Measurements from ENCODE around the gene MLH3.

The MLH3 gene

GRCh38 chr14:75018694-75019093, 32.6 kb downstream of the MLH3 start:
- FAIRE-seq, result no peak
- TF ChIP-seq, protein P1, sequence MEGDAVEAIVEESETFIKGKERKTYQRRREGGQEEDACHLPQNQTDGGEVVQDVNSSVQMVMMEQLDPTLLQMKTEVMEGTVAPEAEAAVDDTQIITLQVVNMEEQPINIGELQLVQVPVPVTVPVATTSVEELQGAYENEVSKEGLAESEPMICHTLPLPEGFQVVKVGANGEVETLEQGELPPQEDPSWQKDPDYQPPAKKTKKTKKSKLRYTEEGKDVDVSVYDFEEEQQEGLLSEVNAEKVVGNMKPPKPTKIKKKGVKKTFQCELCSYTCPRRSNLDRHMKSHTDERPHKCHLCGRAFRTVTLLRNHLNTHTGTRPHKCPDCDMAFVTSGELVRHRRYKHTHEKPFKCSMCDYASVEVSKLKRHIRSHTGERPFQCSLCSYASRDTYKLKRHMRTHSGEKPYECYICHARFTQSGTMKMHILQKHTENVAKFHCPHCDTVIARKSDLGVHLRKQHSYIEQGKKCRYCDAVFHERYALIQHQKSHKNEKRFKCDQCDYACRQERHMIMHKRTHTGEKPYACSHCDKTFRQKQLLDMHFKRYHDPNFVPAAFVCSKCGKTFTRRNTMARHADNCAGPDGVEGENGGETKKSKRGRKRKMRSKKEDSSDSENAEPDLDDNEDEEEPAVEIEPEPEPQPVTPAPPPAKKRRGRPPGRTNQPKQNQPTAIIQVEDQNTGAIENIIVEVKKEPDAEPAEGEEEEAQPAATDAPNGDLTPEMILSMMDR (IDR thresholded peaks at IDR 0.05; ENCODE audit: insufficient read depth, missing control alignments), result no peak

GRCh38 chr14:75016815-75017214, 34.5 kb downstream of the MLH3 start:
- DNase-seq (ENCODE audit: insufficient read length, low spot score) (no peak), FAIRE-seq (no peak)
- TF ChIP-seq, protein P1 (IDR thresholded peaks at IDR 0.05; ENCODE audit: insufficient read depth, missing control alignments), result no peak

More at GRCh38 chr14:75018694-75019093, 32.6 kb downstream of the MLH3 start:
- no peak for DNase-seq (ENCODE audit: insufficient read length, low spot score)

GRCh38 chr14:75015496-75015895, 35.8 kb downstream of the MLH3 start:
- DNase-seq (ENCODE audit: insufficient read length, low spot score) (no peak), FAIRE-seq (no peak)

DNA sequence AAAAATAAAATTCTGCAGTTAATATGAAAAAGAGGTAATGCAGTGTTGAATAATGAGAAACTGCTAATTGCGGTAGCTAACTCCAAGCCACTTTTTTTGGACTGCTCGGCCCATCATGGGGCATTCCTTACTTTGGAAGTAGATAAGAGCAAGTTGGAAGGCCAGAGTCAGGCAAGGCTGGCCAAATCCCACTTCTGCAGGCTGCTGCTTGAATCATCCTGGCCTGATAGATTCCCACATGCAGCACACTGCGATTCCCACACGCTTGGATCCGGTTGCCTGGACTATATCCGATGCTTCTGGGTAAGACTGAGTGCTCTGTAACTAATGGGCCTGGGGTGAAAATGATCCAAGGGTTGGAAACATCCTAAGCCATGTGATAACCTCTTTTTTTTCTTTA, 38.0 kb downstream of the MLH3 start:
- DNase-seq (ENCODE audit: insufficient read length, low spot score) (no peak), FAIRE-seq (no peak)
- TF ChIP-seq, protein P1 (IDR thresholded peaks at IDR 0.05; ENCODE audit: insufficient read depth, missing control alignments), result no peak

More at GRCh38 chr14:75015496-75015895, 35.8 kb downstream of the MLH3 start:
- TF ChIP-seq, protein P1 (IDR thresholded peaks at IDR 0.05; ENCODE audit: insufficient read depth, missing control alignments), result no peak

DNA sequence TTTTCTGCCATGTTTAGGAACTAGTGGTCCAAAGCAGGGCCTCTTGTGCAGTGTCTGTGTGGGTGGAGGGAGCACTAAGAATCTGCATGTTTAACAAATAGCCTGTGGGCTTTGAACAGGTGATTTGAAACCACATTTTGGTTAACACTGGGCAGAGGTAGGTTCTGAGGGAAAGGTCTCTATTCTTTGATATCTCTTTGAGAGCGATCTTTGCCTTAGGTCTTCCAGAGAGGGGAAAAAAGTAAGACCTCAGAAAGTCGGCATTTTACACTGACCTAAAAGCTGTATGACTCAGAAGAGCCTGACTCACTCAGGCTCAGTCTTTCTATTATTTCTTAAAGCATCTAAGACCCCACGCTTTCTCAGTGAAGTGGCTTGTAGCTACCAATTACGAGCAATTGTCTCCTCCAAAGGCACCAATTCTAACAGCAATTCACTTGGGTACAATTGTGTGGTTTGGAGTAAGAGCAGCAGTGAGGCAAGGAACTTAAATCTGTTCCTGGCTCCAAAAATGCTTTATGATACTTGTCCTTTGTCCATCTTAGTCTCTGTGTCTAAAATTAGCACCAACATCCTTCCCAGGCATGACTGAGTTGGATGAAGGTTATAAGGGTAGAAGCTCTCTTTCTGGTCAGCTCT, 39.8 kb downstream of the MLH3 start:
- DNase-seq (ENCODE audit: insufficient read length, low spot score), result no peak
- TF ChIP-seq, protein P1 (IDR thresholded peaks at IDR 0.05; ENCODE audit: insufficient read depth, missing control alignments), result no peak
- no peak for FAIRE-seq

DNA sequence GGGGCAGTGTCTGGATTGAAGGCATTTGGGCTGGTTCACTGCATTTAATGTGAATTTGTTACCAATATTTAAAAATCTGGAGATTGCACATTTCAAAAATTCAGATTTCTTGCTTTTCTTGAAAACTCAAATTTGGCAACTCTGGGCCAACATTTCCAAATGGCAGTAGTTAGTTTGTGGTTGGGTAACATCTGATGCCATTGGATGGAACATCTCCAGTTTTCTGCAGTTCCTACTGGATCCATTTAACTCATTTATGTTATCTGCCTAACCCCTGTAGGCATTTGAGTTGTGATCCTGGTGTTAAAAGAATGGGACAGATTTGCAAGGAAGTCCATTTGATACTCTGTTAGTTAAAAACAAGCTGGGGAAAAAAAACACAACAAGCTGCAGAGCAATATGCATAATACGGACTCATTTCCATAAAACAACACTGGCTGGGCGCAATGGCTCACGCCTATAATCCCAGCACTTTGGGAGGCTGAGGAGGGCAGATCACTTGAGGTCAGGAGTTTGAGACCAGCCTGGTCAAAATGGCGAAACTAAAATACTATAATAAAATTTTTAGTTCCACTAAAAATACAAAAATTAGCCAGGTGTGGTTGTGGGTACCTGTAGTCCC, 40.7 kb downstream of the MLH3 start:
- TF ChIP-seq, protein P1 (IDR thresholded peaks at IDR 0.05; ENCODE audit: insufficient read depth, missing control alignments), result no peak
- no peak for FAIRE-seq
- DNase-seq (ENCODE audit: insufficient read length, low spot score), result no peak

GRCh38 chr14:75009176-75009575, 42.1 kb downstream of the MLH3 start:
- TF ChIP-seq, protein P1 (IDR thresholded peaks at IDR 0.05; ENCODE audit: insufficient read depth, missing control alignments), result no peak
- DNase-seq (ENCODE audit: insufficient read length, low spot score) (no peak), FAIRE-seq (no peak)
